H1 (cell line): ENCODE measurements around the gene ALDH4A1. TPM values are rescaled to one million over a fixed set of nuclear protein-coding genes. Genes with fewer than 3 reads are reported as not detected.

Experiments
- CTCF ChIA-PET: fragments of 300-600 bp; sonication (Branson Sonifier 250); formaldehyde crosslinking; loops from one replicate; lab custom pipeline; 2021; ENCODE audit not compliant: partially characterized antibody; lab: Charles Lee
- POLR2A ChIA-PET: fragments of 300-600 bp; sonication (Branson Sonifier 250); formaldehyde crosslinking; loops from one replicate; lab custom pipeline; 2021; ENCODE audit warnings: inconsistent platforms; ENCODE audit not compliant: partially characterized antibody; lab: Charles Lee
- DNase-seq, 2 experiments: peaks; one replicate each; pipeline versions ENCODE4 v3.0.0 to v3.0.0-alpha.2; 2010 to 2022; ENCODE audit warnings: low spot score in 2 of 2, low read depth in 1 of 2, mixed read lengths in 1 of 2
- FAIRE-seq: peaks from 2 replicates; lab custom pipeline; 2011; peaks lifted over from hg19 to GRCh38; lab: Jason Lieb, UNC
- H2AFZ ChIP-seq: 2 replicates; pipeline ENCODE4 v1.8.1; 2012; ENCODE audit warnings: low read length, inconsistent platforms
- H2AK5ac ChIP-seq: 2 replicates; pipeline ENCODE4 v1.6.1; 2013; ENCODE audit warnings: low read depth, low read length
- H2BK120ac ChIP-seq: replicated peaks from 2 replicates; pipeline ENCODE3; 2013; ENCODE audit warnings: low read depth, low read length, inconsistent platforms
- H2BK12ac ChIP-seq: 2 replicates; pipeline ENCODE4 v1.6.1; 2013; ENCODE audit warnings: low read depth, low read length
- H2BK15ac ChIP-seq: 2 replicates; pipeline ENCODE4 v1.6.1; 2013; ENCODE audit warnings: low read length
- H2BK20ac ChIP-seq: 2 replicates; pipeline ENCODE4 v1.6.1; 2013; ENCODE audit warnings: low read length
- H2BK5ac ChIP-seq: 2 replicates; pipeline ENCODE4 v1.6.1; 2013; ENCODE audit warnings: low read depth, low read length
- H3K14ac ChIP-seq: 2 replicates; pipeline ENCODE4 v1.6.1; 2013; ENCODE audit warnings: inconsistent platforms; ENCODE audit not compliant: insufficient read length
- H3K18ac ChIP-seq: 2 replicates; pipeline ENCODE4 v1.6.1; 2013; ENCODE audit warnings: low read length; ENCODE audit errors: extremely low read depth
- H3K23ac ChIP-seq: 2 replicates; pipeline ENCODE4 v1.6.1; 2013; ENCODE audit warnings: inconsistent platforms; ENCODE audit not compliant: insufficient read length
- H3K23me2 ChIP-seq: 2 replicates; pipeline ENCODE4 v1.6.1; 2013; ENCODE audit warnings: low read depth, low read length
- H3K27ac ChIP-seq: 2 replicates; pipeline ENCODE4 v1.6.1; 2011; ENCODE audit warnings: low read depth, low read length, inconsistent platforms
- H3K27me3 ChIP-seq, 4 experiments: replicated peaks in 1 of 4; 1 replicate in 1 of 4; 2 replicates in 3 of 4; pipeline versions ENCODE4 v1.6.1 to v1.8.1; 2011 to 2013; ENCODE audit warnings: low read length in 3 of 4, mild to moderate bottlenecking in 3 of 4, inconsistent platforms in 2 of 4, mixed read lengths in 2 of 4, moderate library complexity in 1 of 4; ENCODE audit not compliant: control insufficient read depth in 3 of 4, insufficient read depth in 3 of 4; ENCODE audit errors: extremely low read depth in 1 of 4
- H3K36me3 ChIP-seq, 4 experiments: 2 replicates each; pipeline versions ENCODE4 v1.6.1 to v1.8.1; 2011 to 2013; ENCODE audit warnings: mild to moderate bottlenecking in 4 of 4, low read length in 3 of 4, moderate library complexity in 2 of 4, control low read depth in 1 of 4, inconsistent platforms in 1 of 4; ENCODE audit not compliant: insufficient read depth in 4 of 4, control insufficient read depth in 2 of 4
- H3K4ac ChIP-seq: replicated peaks from 2 replicates; pipeline ENCODE3; 2013; ENCODE audit warnings: low read length, low read depth, mixed read lengths, inconsistent platforms; ENCODE audit not compliant: insufficient read length
- H3K4me1 ChIP-seq, 4 experiments: replicated peaks in 1 of 4; 1 replicate in 1 of 4; 2 replicates in 3 of 4; pipeline versions ENCODE4 v1.6.1 to v1.8.1; 2011 to 2013; ENCODE audit warnings: low read length in 3 of 4, inconsistent platforms in 2 of 4, mixed read lengths in 1 of 4; ENCODE audit not compliant: insufficient read depth in 4 of 4, control insufficient read depth in 3 of 4
- H3K4me2 ChIP-seq, 2 experiments: 2 replicates each; pipeline versions ENCODE4 v1.6.1 to v1.8.1; 2011 to 2013; ENCODE audit warnings: low read depth in 2 of 2, low read length in 2 of 2, control low read depth in 1 of 2, inconsistent platforms in 1 of 2, mild to moderate bottlenecking in 1 of 2; ENCODE audit not compliant: insufficient read depth in 1 of 2
- H3K4me3 ChIP-seq, 4 experiments: fragments of 200-600, 300-600 bp in 1 of 4; sonication (generic), shearing (Covaris generic), sonication (Bioruptor Twin) in 1 of 4; 2 replicates each; pipeline versions ENCODE4 v1.5.1 to v1.8.1; 2011 to 2016; ENCODE audit warnings: low read length in 4 of 4, low read depth in 3 of 4, control low read depth in 2 of 4, inconsistent platforms in 2 of 4, mild to moderate bottlenecking in 2 of 4, mixed read lengths in 1 of 4, moderate library complexity in 1 of 4; ENCODE audit not compliant: insufficient read depth in 2 of 4; ENCODE audit errors: extremely low read depth in 1 of 4
- H3K56ac ChIP-seq: replicated peaks from 2 replicates; pipeline ENCODE3; 2013; ENCODE audit warnings: low read depth, mild to moderate bottlenecking, mixed read lengths, low read length, inconsistent platforms; ENCODE audit not compliant: insufficient read length
- H3K79me1 ChIP-seq: 2 replicates; pipeline ENCODE4 v1.6.1; 2013; ENCODE audit warnings: low read depth, low read length, control low read depth
- H3K79me2 ChIP-seq, 2 experiments: 2 replicates each; pipeline versions ENCODE4 v1.6.1 to v1.8.1; 2012 to 2013; ENCODE audit warnings: low read length in 2 of 2, mild to moderate bottlenecking in 2 of 2, inconsistent platforms in 1 of 2; ENCODE audit not compliant: insufficient read depth in 2 of 2, control insufficient read depth in 1 of 2
- H3K9ac ChIP-seq, 4 experiments: replicated peaks in 1 of 4; 1 replicate in 1 of 4; 2 replicates in 3 of 4; pipeline versions ENCODE4 v1.6.1 to v1.8.1; 2011 to 2013; ENCODE audit warnings: low read depth in 3 of 4, low read length in 3 of 4, control low read depth in 2 of 4, mild to moderate bottlenecking in 2 of 4, moderate library complexity in 2 of 4, inconsistent platforms in 1 of 4; ENCODE audit errors: extremely low read depth in 1 of 4
- H3K9me3 ChIP-seq, 2 experiments: 2 replicates each; pipeline versions ENCODE4 v1.6.1 to v1.8.1; 2012 to 2013; ENCODE audit warnings: mild to moderate bottlenecking in 2 of 2, moderate library complexity in 2 of 2, control low read depth in 1 of 2, inconsistent platforms in 1 of 2, low read depth in 1 of 2, low read length in 1 of 2, mixed read lengths in 1 of 2; ENCODE audit not compliant: insufficient read depth in 2 of 2
- H4K20me1 ChIP-seq, 2 experiments: replicated peaks in 1 of 2; 2 replicates each; pipeline versions ENCODE3 to v1.8.1; 2011 to 2013; ENCODE audit warnings: inconsistent platforms in 2 of 2, low read length in 2 of 2, mild to moderate bottlenecking in 1 of 2; ENCODE audit not compliant: insufficient read depth in 2 of 2, control insufficient read depth in 1 of 2
- H4K5ac ChIP-seq: 2 replicates; pipeline ENCODE4 v1.6.1; 2013; ENCODE audit warnings: low read length, low read depth, mixed read lengths, inconsistent platforms; ENCODE audit not compliant: insufficient read length
- H4K8ac ChIP-seq: 2 replicates; pipeline ENCODE4 v1.8.0; 2013; ENCODE audit warnings: mild to moderate bottlenecking, moderate library complexity, low read length, inconsistent platforms; ENCODE audit not compliant: insufficient read depth; ENCODE audit errors: extremely low read depth
- H4K91ac ChIP-seq: replicated peaks from 2 replicates; pipeline ENCODE3; 2013; ENCODE audit warnings: low read length, mixed read lengths, inconsistent platforms; ENCODE audit not compliant: insufficient read length
- BACH1 ChIP-seq: IDR thresholded peaks from 2 replicates; pipeline ENCODE4 v1.6.1; 2012; ENCODE audit warnings: low read length, improper control_type of control experiment
- CBX8 ChIP-seq: fragments of 300-800, 300-1000 bp; sonication (generic); IDR thresholded peaks from 2 replicates; pipeline ENCODE4 v1.7.1; 2016; ENCODE audit warnings: low read depth, low read length, borderline replicate concordance
- CHD1 ChIP-seq: IDR thresholded peaks from 2 replicates; pipeline ENCODE4 v1.6.1; 2012; ENCODE audit warnings: low read depth, low read length, improper control_type of control experiment
- CREB1 ChIP-seq: IDR thresholded peaks from 2 replicates; pipeline ENCODE4 v1.6.1; 2012; ENCODE audit warnings: inconsistent platforms
- CTBP2 ChIP-seq: IDR thresholded peaks from 2 replicates; pipeline ENCODE4 v1.7.0; 2011; ENCODE audit warnings: borderline replicate concordance, mild to moderate bottlenecking, moderate library complexity, mixed read lengths, low read length; ENCODE audit not compliant: insufficient read depth, insufficient read length
- EGR1 ChIP-seq: IDR thresholded peaks from 2 replicates; pipeline ENCODE4 v1.6.1; 2011; ENCODE audit warnings: low read depth, low read length, borderline replicate concordance
- EP300 ChIP-seq, 2 experiments: IDR thresholded peaks; 1 replicate in 1 of 2; 2 replicates in 1 of 2; pipeline ENCODE4 v1.6.1; 2011 to 2012; ENCODE audit warnings: low read depth in 2 of 2, low read length in 2 of 2, mild to moderate bottlenecking in 2 of 2, borderline replicate concordance in 1 of 2, inconsistent platforms in 1 of 2, moderate library complexity in 1 of 2
- EZH2 ChIP-seq: fragments of 200-600 bp; sonication (generic); IDR thresholded peaks from 2 replicates; pipeline ENCODE4 v1.7.1; 2012; ENCODE audit warnings: low read depth, mild to moderate bottlenecking, moderate library complexity, low read length, inconsistent platforms; ENCODE audit not compliant: severe bottlenecking
- GABPA ChIP-seq: IDR thresholded peaks from 2 replicates; pipeline ENCODE4 v1.6.1; 2011; ENCODE audit warnings: mild to moderate bottlenecking, low read length, moderate library complexity, borderline replicate concordance; ENCODE audit not compliant: insufficient read depth
- HDAC2 ChIP-seq, 2 experiments: fragments of 300-600 bp in 1 of 2; sonication (generic) in 1 of 2; IDR thresholded peaks; 2 replicates each; pipeline ENCODE4 v1.6.1; 2011 to 2012; ENCODE audit warnings: low read depth in 2 of 2, low read length in 2 of 2, mild to moderate bottlenecking in 2 of 2, moderate library complexity in 2 of 2, borderline replicate concordance in 1 of 2, inconsistent platforms in 1 of 2
- JUND ChIP-seq: IDR thresholded peaks from 2 replicates; pipeline ENCODE4 v1.6.1; 2011; ENCODE audit warnings: mild to moderate bottlenecking, improper control_type of control experiment, low read length
- KDM5A ChIP-seq: fragments of 200-600 bp; IDR thresholded peaks from 2 replicates; pipeline ENCODE4 v1.7.1; 2012; ENCODE audit warnings: mild to moderate bottlenecking, low read length, inconsistent platforms, mixed read lengths
- POLR2AphosphoS5 ChIP-seq: IDR thresholded peaks from 2 replicates; pipeline ENCODE4 v1.6.1; 2011; ENCODE audit warnings: low read depth, low read length
- SUZ12 ChIP-seq: fragments of 200-600 bp; sonication (generic); IDR thresholded peaks from 2 replicates; pipeline ENCODE4 v1.6.1; 2012; ENCODE audit warnings: mild to moderate bottlenecking, inconsistent platforms, low read length, moderate library complexity, mixed read lengths
- WGBS, 2 experiments: shearing (Covaris generic) in 1 of 2; methylation state at CpG; one replicate each; pipeline versions ENCODE4 v1.1.6 to v1.1.7; 2013 to 2015; ENCODE audit warnings: low lambda C conversion rate in 2 of 2, mixed read lengths in 2 of 2, inconsistent platforms in 1 of 2, low coverage in 1 of 2, missing lambda C conversion rate in 1 of 2; ENCODE audit not compliant: insufficient replicate concordance in 2 of 2, insufficient coverage in 1 of 2, insufficient read length in 1 of 2; ENCODE audit errors: extremely low coverage in 1 of 2, missing lambda C conversion rate in 1 of 2; 5-methylcytosine and 5-hydroxymethylcytosine counted together
- polyA plus RNA-seq, 7 experiments: library from polyadenylated mRNA; depleted of rRNA in 3 of 7; stranded (reverse) in 5 of 7; unstranded in 2 of 7; fragments of >200 nt in 5 of 7; fragments of 200-250 nt in 2 of 7; gene quantifications; 1 replicate in 5 of 7; 2 replicates in 1 of 7; 4 replicates in 1 of 7; pipeline versions ENCODE4 v1.2.1 to v1.2.3, GENCODE V29; 2011 to 2013; ENCODE audit warnings: missing spikeins in 2 of 7, mixed read lengths in 2 of 7
- total RNA-seq: library from RNA; stranded (reverse); fragmentation: NEBNext Ultra II Directional; extraction: Animal tissue kit (Norgen Biotek cat#: 25700); gene quantifications from 2 replicates; pipeline ENCODE4 v1.2.1, GENCODE V29; 2021

ALDH4A1 gene
- total and polyA plus RNA-seq, 2 of the 8 experiments (the other 6 are each of a cell fraction or from before 2014, with no cell fraction given) = 30.3 to 35.9 TPM

- H3K14ac ChIP-seq = no peak overlapping the region
- no peak overlapping the region for H2BK20ac ChIP-seq
- no peak overlapping the region for H4K5ac ChIP-seq
- 95% methylated on average over 5 of the region's 6 CpGs; no CpG with 5 or more reads in 1 of the 2 experiments for WGBS, 2 experiments
- no peak overlapping the region for H2AFZ ChIP-seq
- no peaks in the 10 kb centered on the region for H3K27me3 ChIP-seq
- H3K4ac ChIP-seq = no peak overlapping the region
- H3K4me2 ChIP-seq = no peak overlapping the region
- no peak overlapping the region for H3K56ac ChIP-seq
- CTCF ChIA-PET = interaction anchor here (0.9 to 14.4 kb wide), 3 partner anchors 11 to 21 kb away, joined by 4 to 131 read pairs (median 11); partner anchors contain the start of gene ALDH4A1
- no peak overlapping the region for H4K8ac ChIP-seq
- H4K20me1 ChIP-seq = peaks cover 0 to 7% of the 10 kb centered on the region in 2 experiments
- no peak overlapping the region for H3K4me3 ChIP-seq
- DNase-seq (no peak), FAIRE-seq (no peak)
- H4K91ac ChIP-seq = no peak overlapping the region
- TF ChIP-seq HDAC2 (IDR thresholded peaks at IDR 0.05; ENCODE audit: borderline replicate concordance in 1 of 2, low read depth in 2 of 2, low read length in 2 of 2) = no peak
- TF ChIP-seq CHD1 = no peak
- no peak for TF ChIP-seq CREB1
- no peak for TF ChIP-seq BACH1
- no peak for TF ChIP-seq GABPA
- no peak for TF ChIP-seq EGR1
- TF ChIP-seq EZH2 = no peak
- no peak for TF ChIP-seq CTBP2
- no peak for TF ChIP-seq POLR2AphosphoS5
- no peak for TF ChIP-seq CBX8
- TF ChIP-seq JUND = no peak
- no peak for TF ChIP-seq KDM5A
- no peak for TF ChIP-seq SUZ12
- TF ChIP-seq EP300 (IDR thresholded peaks at IDR 0.05; ENCODE audit: borderline replicate concordance in 1 of 2, low read depth in 2 of 2, low read length in 2 of 2) = no peak
- no peak overlapping the region for H2BK15ac ChIP-seq
- H3K18ac ChIP-seq = no peak overlapping the region
- no peak overlapping the region for H2BK120ac ChIP-seq
- H3K4me1 ChIP-seq = peaks cover 0 to 3% (median 0%) of the 10 kb centered on the region in 4 experiments; a peak in 1 of 7 replicates
- POLR2A ChIA-PET = interaction anchor here (1.1 to 1.4 kb wide), 2 partner anchors 8 to 43 kb away, joined by 3 to 4 read pairs; no protein-coding TSS in a partner anchor
- no peaks in the 10 kb centered on the region for H3K36me3 ChIP-seq
- no peak overlapping the region for H3K23ac ChIP-seq
- H3K9me3 ChIP-seq = no peaks in the 10 kb centered on the region
- no peaks in the 10 kb centered on the region for H3K23me2 ChIP-seq
- no peak overlapping the region; the same call in 1 of the 2 replicates for H2BK5ac ChIP-seq
- no peak overlapping the region for H3K27ac ChIP-seq
- no peak overlapping the region for H2BK12ac ChIP-seq
- peaks cover 4% of the 10 kb centered on the region; the same call in 1 of the 2 replicates for H3K79me1 ChIP-seq
- H2AK5ac ChIP-seq = no peak overlapping the region
- no peaks in the 10 kb centered on the region; a peak in 1 of 4 replicates for H3K79me2 ChIP-seq
- no peak overlapping the region for H3K9ac ChIP-seq
These were observed 7.0 kb downstream of the ALDH4A1 start for GRCh38 chr1:18895317-18895716.
